GM12864 (cell line): Measurements from ENCODE around the gene MYL4.

Source experiments
- DNase-seq: peaks from one replicate; pipeline ENCODE4 v3.0.0-alpha.2; 2011; ENCODE audit warnings: low read depth
- H3K4me3 ChIP-seq: 2 replicates; pipeline ENCODE4 v1.5.1; 2011; ENCODE audit warnings: mild to moderate bottlenecking, low read depth, low read length, control low read depth
- CTCF ChIP-seq: IDR thresholded peaks from 2 replicates; pipeline ENCODE4 v1.5.1; 2011; ENCODE audit warnings: low read depth, mild to moderate bottlenecking, moderate library complexity, low read length, control low read depth, inconsistent platforms; ENCODE audit errors: missing control alignments

Gene MYL4

GRCh38 chr17:47188271-47188875, 20.8 kb upstream of the MYL4 start:
- H3K4me3 ChIP-seq: peak overlapping the region; percentile 76
- no peak for DNase-seq
- no peak for TF ChIP-seq CTCF

GRCh38 chr17:47188876-47189731, 20.0 kb upstream of the MYL4 start, which contains the start of gene CDC27:
Gene CDC27 (minus strand): TSS chr17:47189295. CDS start chr17:47189172, 123 bp downstream.
- no peak for TF ChIP-seq CTCF

GRCh38 chr17:47189732-47190237, 19.4 kb upstream of the MYL4 start:
- H3K4me3 ChIP-seq: peak overlapping the region; percentile 32
- TF ChIP-seq CTCF: no peak
- no peak for DNase-seq

More at GRCh38 chr17:47188876-47189731, 20.0 kb upstream of the MYL4 start, which contains the start of gene CDC27:
- H3K4me3 ChIP-seq: peak within 1 kb of the TSS; percentile 76
- peak; percentile 96 for DNase-seq

GRCh38 chr17:47190243-47190642, 18.9 kb upstream of the MYL4 start:
- H3K4me3 ChIP-seq: no peak overlapping the region
- TF ChIP-seq CTCF: no peak
- no peak for DNase-seq

GRCh38 chr17:47190770-47191169, 18.4 kb upstream of the MYL4 start:
- H3K4me3 ChIP-seq: no peak overlapping the region
- TF ChIP-seq CTCF: no peak
- no peak for DNase-seq

GRCh38 chr17:47192554-47192953, 16.6 kb upstream of the MYL4 start:
- TF ChIP-seq CTCF: no peak
- H3K4me3 ChIP-seq: no peak overlapping the region
- no peak for DNase-seq
